Erythroblast (primary cell): ENCODE measurements around the gene PPFIBP2.

Source experiments
- GATA1 ChIP-seq: IDR thresholded peaks from 2 replicates; pipeline ENCODE4 v1.6.1; 2011; ENCODE audit warnings: low read depth, mild to moderate bottlenecking, control low read depth, low read length, moderate library complexity
- POLR2A ChIP-seq: IDR thresholded peaks from 2 replicates; pipeline ENCODE4 v1.6.1; 2011; ENCODE audit warnings: mild to moderate bottlenecking, low read length

DNA sequence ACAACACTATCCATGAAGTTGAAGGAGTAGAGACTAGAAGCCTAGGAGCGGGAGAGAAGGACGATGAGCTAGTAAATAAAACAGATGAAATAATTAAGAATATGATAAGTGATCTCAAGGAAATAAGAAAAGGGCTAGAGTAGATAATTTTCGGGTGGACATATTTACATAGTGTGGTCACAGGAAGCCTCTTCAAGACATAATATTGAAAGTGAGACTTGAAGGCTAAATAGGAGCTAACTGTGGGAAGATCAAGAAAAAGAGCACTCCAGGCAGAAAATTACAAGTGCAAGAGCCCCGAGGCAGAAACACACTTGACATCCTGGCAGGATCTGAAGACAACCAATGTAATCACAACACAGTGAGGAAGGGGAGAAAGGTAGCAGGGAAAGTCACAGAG, 11.9 kb upstream of the PPFIBP2 start:
- TF ChIP-seq POLR2A (no peak), GATA1 (no peak)
